GM21390 (cell line): Measurements from ENCODE around the gene TECTA.
A peak's percentile ranks its signal among the peaks of the same experiment; 100 is the strongest.
"Not testable (repeated sequence)": the region's sequence is repeated elsewhere in the genome, so short reads cannot be mapped to it uniquely, and the experiment has no call there.

ENCODE experiments used
- ATAC-seq: cut with Tn5 transposase; IDR thresholded peaks from one replicate; pipeline ENCODE4 v1.9.1; 2021; ENCODE audit not compliant: unreplicated experiment

The TECTA gene

GRCh38 chr11:121089566-121089965, 11.5 kb upstream of the TECTA start:
- ATAC-seq = no peak

- no peak for ATAC-seq
Measured at GRCh38 chr11:121090145-121090721, 10.8 kb upstream of the TECTA start.

GRCh38 chr11:121091492-121092152, 9.4 kb upstream of the TECTA start:
- ATAC-seq = no peak

GRCh38 chr11:121095561-121095960, 5.5 kb upstream of the TECTA start:
- ATAC-seq = no peak

GRCh38 chr11:121099364-121099763, 1.7 kb upstream of the TECTA start:
- no peak for ATAC-seq

GRCh38 chr11:121099885-121100284, 1.2 kb upstream of the TECTA start:
- ATAC-seq = no peak

- no peak for ATAC-seq
Measured at GRCh38 chr11:121104312-121104762, 3.3 kb downstream of the TECTA start.

GRCh38 chr11:121105063-121105480, 4.0 kb downstream of the TECTA start:
- ATAC-seq = no peak

GRCh38 chr11:121105481-121106195, 4.6 kb downstream of the TECTA start:
- ATAC-seq = no peak

- ATAC-seq = no peak
Measured at GRCh38 chr11:121106812-121107211, 5.8 kb downstream of the TECTA start.

- no peak for ATAC-seq
Measured at GRCh38 chr11:121108413-121108812, 7.4 kb downstream of the TECTA start.

GRCh38 chr11:121109471-121109870, 8.4 kb downstream of the TECTA start:
- no peak for ATAC-seq

- no peak for ATAC-seq
Measured at GRCh38 chr11:121109916-121110586, 9.0 kb downstream of the TECTA start.

GRCh38 chr11:121110871-121111724, 10.1 kb downstream of the TECTA start:
- no peak for ATAC-seq

GRCh38 chr11:121112498-121113455, 11.7 kb downstream of the TECTA start:
- ATAC-seq = peak; percentile 61

GRCh38 chr11:121113611-121114010, 12.6 kb downstream of the TECTA start:
- no peak for ATAC-seq

- not testable (repeated sequence) for ATAC-seq
Measured at GRCh38 chr11:121115024-121115423, 14.0 kb downstream of the TECTA start.

- ATAC-seq = no peak
Measured at GRCh38 chr11:121117788-121118187, 16.7 kb downstream of the TECTA start.

- ATAC-seq = no peak
Measured at GRCh38 chr11:121119440-121119839, 18.4 kb downstream of the TECTA start.

- ATAC-seq = no peak
Measured at GRCh38 chr11:121122328-121122727, 21.3 kb downstream of the TECTA start.
